ENCODE data around the gene DLG5.

DLG5 gene

DNA sequence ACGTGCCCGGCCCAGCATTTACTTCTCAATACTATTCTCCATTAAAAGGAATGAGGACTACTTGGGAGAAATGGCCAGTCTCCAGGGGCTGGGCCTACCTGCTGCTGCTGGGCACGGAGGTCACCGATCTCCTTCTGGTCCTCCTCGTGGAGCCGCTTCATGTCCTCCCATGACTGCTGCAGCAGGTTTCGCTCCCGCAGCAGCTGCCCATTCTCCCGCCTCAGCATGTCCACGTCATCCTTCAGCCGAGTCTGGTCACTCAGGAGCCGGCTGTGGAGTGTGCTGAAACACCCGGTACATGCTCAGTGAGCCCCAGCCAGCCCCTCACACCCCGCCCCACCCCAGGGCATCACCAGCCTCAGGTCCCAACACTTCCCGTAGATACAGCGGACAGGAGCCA is 73.3 kb downstream of the DLG5 start:
- Histone ChIP-seq H3K27ac (ENCODE audit: extremely low read depth, low read depth, low read length) (no peak overlapping the region), H3K4me1 (ENCODE audit: control insufficient read depth, insufficient read depth, low read length) (no peaks in the 10 kb centered on the region), H3K4me3 (ENCODE audit: low read depth, low read length) (no peak overlapping the region), H3K9me3 (ENCODE audit: control insufficient read depth, insufficient read depth, low read depth, low read length) (no peaks in the 10 kb centered on the region), H3K36me3 (ENCODE audit: control insufficient read depth in 2 of 2, insufficient read depth in 1 of 2, low read length in 2 of 2) (peaks cover 8 to 61% of the 10 kb centered on the region in 2 experiments; a peak in 2 of 3 replicates)
- ChIA-PET POLR2A (no interaction called here), CTCF (no interaction called here)
- TF ChIP-seq MYNN (tag by site-specific recombination; IDR thresholded peaks at IDR 0.05; ENCODE audit: borderline replicate concordance) (no peak), ZNF529 (tag by site-specific recombination; IDR thresholded peaks at IDR 0.05; ENCODE audit: insufficient replicate concordance) (no peak)

DNA sequence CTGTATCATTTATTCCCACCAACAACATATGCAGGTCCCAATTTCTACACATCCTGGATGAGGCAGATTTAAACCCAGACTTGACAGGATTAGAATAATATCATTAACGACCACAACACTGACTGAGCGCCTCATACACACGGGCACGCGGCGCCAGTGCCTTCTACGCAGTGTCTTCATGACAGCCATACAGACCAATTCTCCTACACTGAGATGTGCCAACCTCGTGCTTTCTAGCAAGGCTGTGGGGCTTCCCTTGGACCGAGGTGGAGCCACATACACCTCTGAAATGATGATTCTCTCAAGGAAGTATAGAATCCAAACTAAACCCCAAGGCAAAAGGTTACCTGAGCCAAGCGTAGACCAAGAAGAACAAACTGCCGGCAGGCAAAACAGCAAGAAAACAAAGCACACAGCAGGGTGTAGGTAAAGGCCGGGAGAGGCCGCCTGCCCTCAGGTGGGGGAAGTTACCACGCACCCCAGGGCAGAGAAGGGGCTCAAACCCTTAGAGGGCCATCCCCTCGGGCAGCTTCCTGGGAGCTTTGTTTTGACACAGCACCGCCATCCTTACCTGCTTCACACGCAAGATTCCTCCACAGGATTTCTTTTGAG is 75.8 kb downstream of the DLG5 start:
- ChIA-PET CTCF (interaction anchor here (0.6 to 1.1 kb wide), 2 partner anchors 139 to 182 kb away, joined by 3 read pairs; no protein-coding TSS in a partner anchor), POLR2A (no interaction called here)
- no peaks in the 10 kb centered on the region for H3K4me1 ChIP-seq (ENCODE audit: control insufficient read depth, insufficient read depth, low read length)
- no peak overlapping the region for H3K4me3 ChIP-seq (ENCODE audit: low read depth, low read length)
- no peaks in the 10 kb centered on the region for H3K9me3 ChIP-seq (ENCODE audit: control insufficient read depth, insufficient read depth, low read depth, low read length)
- no peak overlapping the region for H3K27ac ChIP-seq (ENCODE audit: extremely low read depth, low read depth, low read length)
- TF ChIP-seq ZNF274 (IDR thresholded peaks at IDR 0.05; ENCODE audit: low read length) (no peak), ZNF274 (tag by site-specific recombination; IDR thresholded peaks at IDR 0.05; ENCODE audit: borderline replicate concordance) (no peak), ZNF558 (tag by site-specific recombination; IDR thresholded peaks at IDR 0.05) (no peak), ZNF654 (tag by site-specific recombination; IDR thresholded peaks at IDR 0.05; ENCODE audit: low read depth) (no peak), GLI4 (tag by site-specific recombination; IDR thresholded peaks at IDR 0.05) (no peak), ZNF626 (tag by site-specific recombination; IDR thresholded peaks at IDR 0.05) (no peak), ZFP69B (tag by site-specific recombination; IDR thresholded peaks at IDR 0.05) (no peak), ZNF335 (tag by site-specific recombination; conservative IDR thresholded peaks at IDR 0.05) (no peak)
- TF ChIP-seq, protein P1, sequence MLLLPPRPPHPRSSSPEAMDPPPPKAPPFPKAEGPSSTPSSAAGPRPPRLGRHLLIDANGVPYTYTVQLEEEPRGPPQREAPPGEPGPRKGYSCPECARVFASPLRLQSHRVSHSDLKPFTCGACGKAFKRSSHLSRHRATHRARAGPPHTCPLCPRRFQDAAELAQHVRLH (tag by site-specific recombination; IDR thresholded peaks at IDR 0.05), result no peak
- TF ChIP-seq, protein P2, sequence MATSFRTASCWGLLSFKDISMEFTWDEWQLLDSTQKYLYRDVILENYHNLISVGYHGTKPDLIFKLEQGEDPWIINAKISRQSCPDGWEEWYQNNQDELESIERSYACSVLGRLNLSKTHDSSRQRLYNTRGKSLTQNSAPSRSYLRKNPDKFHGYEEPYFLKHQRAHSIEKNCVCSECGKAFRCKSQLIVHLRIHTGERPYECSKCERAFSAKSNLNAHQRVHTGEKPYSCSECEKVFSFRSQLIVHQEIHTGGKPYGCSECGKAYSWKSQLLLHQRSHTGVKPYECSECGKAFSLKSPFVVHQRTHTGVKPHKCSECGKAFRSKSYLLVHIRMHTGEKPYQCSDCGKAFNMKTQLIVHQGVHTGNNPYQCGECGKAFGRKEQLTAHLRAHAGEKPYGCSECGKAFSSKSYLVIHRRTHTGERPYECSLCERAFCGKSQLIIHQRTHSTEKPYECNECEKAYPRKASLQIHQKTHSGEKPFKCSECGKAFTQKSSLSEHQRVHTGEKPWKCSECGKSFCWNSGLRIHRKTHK (tag by site-specific recombination; IDR thresholded peaks at IDR 0.05), result no peak
- TF ChIP-seq, protein P3, sequence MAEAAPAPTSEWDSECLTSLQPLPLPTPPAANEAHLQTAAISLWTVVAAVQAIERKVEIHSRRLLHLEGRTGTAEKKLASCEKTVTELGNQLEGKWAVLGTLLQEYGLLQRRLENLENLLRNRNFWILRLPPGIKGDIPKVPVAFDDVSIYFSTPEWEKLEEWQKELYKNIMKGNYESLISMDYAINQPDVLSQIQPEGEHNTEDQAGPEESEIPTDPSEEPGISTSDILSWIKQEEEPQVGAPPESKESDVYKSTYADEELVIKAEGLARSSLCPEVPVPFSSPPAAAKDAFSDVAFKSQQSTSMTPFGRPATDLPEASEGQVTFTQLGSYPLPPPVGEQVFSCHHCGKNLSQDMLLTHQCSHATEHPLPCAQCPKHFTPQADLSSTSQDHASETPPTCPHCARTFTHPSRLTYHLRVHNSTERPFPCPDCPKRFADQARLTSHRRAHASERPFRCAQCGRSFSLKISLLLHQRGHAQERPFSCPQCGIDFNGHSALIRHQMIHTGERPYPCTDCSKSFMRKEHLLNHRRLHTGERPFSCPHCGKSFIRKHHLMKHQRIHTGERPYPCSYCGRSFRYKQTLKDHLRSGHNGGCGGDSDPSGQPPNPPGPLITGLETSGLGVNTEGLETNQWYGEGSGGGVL (tag by site-specific recombination; IDR thresholded peaks at IDR 0.05), result no peak
- TF ChIP-seq, protein P4, sequence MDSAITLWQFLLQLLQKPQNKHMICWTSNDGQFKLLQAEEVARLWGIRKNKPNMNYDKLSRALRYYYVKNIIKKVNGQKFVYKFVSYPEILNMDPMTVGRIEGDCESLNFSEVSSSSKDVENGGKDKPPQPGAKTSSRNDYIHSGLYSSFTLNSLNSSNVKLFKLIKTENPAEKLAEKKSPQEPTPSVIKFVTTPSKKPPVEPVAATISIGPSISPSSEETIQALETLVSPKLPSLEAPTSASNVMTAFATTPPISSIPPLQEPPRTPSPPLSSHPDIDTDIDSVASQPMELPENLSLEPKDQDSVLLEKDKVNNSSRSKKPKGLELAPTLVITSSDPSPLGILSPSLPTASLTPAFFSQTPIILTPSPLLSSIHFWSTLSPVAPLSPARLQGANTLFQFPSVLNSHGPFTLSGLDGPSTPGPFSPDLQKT (IDR thresholded peaks at IDR 0.05; ENCODE audit: borderline replicate concordance, low read depth, low read length), result no peak
- TF ChIP-seq, protein P5, sequence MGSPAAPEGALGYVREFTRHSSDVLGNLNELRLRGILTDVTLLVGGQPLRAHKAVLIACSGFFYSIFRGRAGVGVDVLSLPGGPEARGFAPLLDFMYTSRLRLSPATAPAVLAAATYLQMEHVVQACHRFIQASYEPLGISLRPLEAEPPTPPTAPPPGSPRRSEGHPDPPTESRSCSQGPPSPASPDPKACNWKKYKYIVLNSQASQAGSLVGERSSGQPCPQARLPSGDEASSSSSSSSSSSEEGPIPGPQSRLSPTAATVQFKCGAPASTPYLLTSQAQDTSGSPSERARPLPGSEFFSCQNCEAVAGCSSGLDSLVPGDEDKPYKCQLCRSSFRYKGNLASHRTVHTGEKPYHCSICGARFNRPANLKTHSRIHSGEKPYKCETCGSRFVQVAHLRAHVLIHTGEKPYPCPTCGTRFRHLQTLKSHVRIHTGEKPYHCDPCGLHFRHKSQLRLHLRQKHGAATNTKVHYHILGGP (tag by site-specific recombination; IDR thresholded peaks at IDR 0.05), result no peak
- H3K36me3 ChIP-seq (ENCODE audit: control insufficient read depth in 2 of 2, insufficient read depth in 1 of 2, low read length in 2 of 2), result peaks cover 8 to 51% of the 10 kb centered on the region in 2 experiments; a peak in 2 of 3 replicates

All from HEK293 (cell line).